GM18873 (cell line): ENCODE results near the gene KCNK15.
"Not testable (repeated sequence)": the region's sequence is repeated elsewhere in the genome, so short reads cannot be mapped to it uniquely, and the experiment has no call there.

Source experiments
- ATAC-seq: cut with Tn5 transposase; IDR thresholded peaks from one replicate; pipeline ENCODE4 v1.9.1; 2021; ENCODE audit warnings: mild to moderate bottlenecking, moderate library complexity, moderate number of reproducible peaks; ENCODE audit not compliant: unreplicated experiment, low FRiP score

Gene KCNK15

DNA sequence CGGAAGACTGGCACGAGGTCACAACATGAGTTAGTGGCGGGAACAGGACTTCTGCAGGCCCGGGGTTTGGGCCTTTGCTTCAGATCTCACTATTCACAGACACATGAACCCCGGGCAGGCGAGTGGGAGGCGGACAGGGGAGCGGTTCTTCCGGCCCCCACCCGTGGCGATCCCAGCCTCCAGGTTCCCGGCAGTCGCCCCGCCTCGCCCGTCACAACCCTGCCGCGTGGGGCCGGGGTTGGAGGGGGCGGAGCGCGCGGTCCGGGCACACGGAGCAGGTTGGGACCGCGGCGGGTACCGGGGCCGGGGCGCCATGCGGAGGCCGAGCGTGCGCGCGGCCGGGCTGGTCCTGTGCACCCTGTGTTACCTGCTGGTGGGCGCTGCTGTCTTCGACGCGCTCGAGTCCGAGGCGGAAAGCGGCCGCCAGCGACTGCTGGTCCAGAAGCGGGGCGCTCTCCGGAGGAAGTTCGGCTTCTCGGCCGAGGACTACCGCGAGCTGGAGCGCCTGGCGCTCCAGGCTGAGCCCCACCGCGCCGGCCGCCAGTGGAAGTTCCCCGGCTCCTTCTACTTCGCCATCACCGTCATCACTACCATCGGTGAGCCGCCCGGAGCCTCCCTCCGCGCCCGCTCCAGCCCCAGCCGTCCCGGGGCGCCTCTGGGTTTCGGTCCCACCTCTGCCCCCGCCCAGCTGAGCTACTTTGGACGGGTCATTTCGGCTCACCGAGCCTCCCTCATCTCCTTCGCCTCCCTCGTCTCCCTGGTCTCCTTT is at the start of gene KCNK15:
Gene KCNK15, plus strand, starts transcription at position 268 of the 769 bp plus-strand sequence. Its CDS starts 46 bp downstream, at position 314.
- no peak for ATAC-seq

GRCh38 chr20:44696315-44696714 is 49.4 kb upstream of the KCNK15 start:
- ATAC-seq, result no peak

GRCh38 chr20:44697041-44697440 is 48.6 kb upstream of the KCNK15 start:
- ATAC-seq, result not testable (repeated sequence)

DNA sequence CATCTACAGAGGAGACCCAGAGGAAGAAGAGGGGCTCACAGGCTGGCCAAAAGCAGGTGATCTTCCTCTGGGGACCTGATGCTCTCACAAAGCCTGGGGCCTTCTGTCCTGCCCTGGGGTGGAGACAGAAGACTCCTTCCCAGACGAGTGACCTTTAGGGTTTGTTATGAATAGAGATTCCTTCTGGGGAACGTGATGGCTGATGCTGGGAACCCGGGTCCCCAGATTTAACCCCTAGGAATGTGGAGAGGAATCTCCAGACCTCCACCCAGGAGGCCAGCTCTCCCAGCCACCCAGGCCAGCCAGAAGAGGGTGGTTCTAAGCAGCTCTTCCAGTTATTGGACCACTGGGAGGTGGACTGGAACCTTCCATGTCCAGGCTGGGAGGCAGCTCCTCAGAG is 47.3 kb upstream of the KCNK15 start:
- ATAC-seq, result no peak

DNA sequence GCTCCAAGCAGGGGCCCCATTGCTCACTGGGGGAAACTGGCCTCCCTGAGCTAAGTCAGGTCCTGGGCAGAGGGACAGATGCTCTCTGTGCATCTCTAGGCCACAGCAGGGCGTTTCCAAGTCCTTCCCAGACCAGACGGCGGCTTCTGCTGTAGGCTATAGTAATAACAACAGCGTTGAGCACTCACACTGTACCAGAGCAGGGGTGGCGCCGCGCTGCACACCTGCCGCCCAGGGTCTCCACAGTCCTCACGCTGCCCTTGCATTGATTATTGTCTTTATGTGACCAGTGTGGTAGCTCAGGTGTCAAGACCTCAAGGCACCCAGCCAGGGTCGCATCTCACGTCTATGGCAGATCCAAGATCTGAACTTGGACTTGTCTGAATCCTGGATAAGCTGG is 45.4 kb upstream of the KCNK15 start:
- no peak for ATAC-seq

- ATAC-seq, result no peak
These were observed 44.4 kb upstream of the KCNK15 start for GRCh38 chr20:44701118-44701857.

DNA sequence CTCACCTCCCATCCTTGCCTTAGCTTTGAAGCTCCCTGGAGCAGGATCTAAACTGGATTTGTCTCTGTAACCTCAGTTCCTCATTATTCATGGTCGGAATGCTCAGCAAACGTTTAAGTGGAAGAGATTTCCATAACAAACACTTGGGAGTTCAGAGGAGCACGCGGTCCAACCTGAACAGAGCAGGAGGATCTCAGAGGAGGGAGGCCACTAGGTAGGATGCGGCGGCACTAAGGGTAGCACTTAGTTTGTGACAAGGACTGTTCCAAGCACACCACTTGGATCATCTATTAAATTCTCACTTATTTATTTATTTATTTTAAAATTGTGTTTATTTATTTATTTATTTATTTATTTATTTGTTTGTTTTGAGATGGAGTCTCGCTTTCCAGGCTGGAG is 43.8 kb upstream of the KCNK15 start:
- no peak for ATAC-seq

- no peak for ATAC-seq
These were observed 42.9 kb upstream of the KCNK15 start for GRCh38 chr20:44702776-44703175.

DNA sequence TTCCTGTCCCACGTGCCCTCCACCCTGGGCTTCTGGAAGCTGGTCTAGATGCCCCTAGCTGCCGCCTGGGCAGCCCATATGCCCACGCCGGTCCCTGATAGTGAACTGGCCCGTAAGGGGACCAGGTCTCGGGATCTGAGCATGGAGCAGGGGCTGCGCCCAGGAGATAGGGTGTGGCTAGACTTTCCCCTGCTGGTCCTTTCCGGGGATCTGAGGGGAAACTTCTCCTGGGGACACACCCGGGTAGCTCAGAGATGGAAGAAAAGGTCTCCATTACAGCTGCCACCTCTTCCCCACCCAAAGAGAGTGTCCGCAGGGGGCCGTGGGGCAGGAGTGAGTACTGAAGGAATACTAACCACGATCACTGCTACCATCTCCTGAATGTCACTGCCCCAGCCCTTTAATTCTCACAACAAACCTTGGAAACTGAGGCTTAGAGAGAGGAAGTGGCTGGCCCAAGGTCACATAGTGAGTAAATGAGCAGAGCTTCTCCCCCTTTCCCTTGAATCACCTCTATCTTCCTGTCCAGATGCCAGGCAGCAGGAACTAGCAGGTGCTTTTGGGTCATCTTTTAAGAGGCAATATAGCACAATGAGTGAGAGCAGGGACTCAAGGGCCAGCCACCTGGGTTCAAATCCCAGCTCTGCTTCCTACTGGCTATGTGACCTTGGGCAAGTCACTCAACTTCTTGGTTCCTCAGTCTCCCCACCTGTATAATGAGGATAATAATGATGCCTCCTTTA is 42.3 kb upstream of the KCNK15 start:
- ATAC-seq, result no peak

DNA sequence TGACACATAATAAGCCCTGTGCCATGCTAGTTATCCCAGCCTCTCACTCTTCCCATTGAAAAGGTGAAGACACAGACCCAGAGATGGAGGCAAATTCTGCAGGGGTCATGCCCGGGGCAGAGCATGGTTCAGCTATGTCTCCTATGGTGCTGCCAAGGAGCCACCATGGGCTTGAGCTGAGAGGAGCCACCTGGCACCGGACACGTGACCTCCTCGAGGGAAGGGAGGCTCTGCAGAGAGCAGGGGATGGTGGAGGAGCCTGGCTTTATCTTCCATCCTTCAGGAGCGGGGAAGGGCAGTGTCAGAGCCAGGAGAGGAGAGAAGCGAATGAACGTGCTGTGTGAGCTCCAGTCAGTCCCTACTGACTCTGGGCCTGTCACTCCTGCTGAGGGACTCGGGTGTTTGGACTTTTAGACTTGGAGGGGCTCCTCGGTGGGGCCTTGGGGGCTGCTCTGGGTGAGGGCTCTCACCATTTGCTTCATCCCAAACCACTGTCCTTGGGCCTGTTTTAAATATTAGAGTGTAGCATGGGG is 41.6 kb upstream of the KCNK15 start:
- no peak for ATAC-seq

DNA sequence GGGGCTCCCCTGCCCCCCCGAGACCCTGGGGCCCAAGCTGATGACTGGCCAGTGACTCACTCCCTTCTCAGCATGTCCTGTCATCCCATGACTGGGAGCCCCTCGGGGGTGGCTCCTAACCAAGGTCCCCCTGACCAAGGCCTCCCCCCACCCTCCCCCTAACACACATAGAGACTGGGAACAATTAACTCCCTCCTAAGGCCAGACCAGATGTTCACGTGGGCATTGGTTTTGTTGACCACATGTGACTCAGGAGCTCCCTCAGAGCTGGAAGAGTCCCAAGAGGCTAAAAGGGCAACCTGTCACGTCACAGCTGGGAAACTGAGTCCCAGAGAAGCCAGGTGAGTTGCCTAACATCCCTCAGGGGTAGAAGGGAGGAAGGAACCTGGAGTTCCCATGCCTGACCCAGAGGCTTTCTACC is 41.1 kb upstream of the KCNK15 start:
- ATAC-seq, result no peak

- ATAC-seq, result no peak
These were observed 40.1 kb upstream of the KCNK15 start for GRCh38 chr20:44705364-44706094.

DNA sequence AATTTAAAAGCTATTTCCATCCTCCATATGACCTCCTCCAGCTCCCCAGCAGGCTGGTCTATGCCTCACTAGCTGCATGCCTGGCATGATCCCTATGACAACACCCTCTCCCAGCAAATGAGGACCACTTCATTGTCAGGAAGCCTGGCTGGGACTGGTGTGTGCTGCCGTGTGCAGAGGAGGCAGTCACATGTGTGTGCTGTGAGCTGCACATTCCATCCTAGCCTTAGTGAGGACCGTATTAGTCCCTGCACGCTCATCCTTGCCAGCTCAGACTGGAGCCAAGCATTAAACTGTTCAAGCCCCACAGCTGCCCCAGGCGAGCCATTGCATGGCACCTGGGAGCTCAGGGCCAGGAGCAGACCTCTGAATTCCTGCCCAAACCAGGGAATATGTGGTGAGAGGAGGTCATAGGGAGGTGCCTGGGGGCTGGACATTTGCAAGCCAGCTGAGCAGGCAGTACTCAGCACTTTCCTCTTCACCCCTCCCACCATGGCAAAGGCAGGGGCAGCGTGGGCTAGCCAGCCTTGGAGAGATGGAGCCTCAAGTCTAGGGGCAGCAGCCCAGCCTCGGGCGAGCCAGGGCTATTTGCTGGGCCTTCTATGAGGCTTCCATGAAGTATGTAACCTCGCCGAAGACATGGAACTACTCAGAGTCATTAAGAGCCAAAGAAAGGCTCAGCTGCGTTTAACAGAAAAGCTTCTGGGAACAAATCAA is 39.2 kb upstream of the KCNK15 start:
- ATAC-seq, result no peak

GRCh38 chr20:44707018-44707579 is 38.6 kb upstream of the KCNK15 start:
- no peak for ATAC-seq

GRCh38 chr20:44709380-44709779 is 36.3 kb upstream of the KCNK15 start:
- ATAC-seq, result no peak

DNA sequence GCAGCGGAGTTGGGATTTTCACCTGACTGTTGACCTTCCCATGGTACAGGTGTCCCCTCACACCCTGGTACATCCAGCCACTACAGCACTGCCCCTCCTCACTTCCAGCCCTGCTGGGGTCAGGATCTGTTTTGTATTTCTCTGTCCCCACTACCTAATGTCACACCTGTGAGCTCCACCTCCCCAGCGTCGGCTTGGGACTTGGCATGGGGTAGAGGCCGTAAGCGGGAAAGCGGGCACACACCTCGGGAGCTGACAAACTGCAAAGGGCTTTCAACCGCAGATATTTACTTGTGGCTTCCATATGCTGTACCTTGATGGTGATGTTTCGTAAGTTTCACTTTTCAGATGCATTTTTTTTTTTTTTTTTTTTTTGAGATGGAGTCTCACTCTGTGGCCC is 35.9 kb upstream of the KCNK15 start:
- no peak for ATAC-seq

DNA sequence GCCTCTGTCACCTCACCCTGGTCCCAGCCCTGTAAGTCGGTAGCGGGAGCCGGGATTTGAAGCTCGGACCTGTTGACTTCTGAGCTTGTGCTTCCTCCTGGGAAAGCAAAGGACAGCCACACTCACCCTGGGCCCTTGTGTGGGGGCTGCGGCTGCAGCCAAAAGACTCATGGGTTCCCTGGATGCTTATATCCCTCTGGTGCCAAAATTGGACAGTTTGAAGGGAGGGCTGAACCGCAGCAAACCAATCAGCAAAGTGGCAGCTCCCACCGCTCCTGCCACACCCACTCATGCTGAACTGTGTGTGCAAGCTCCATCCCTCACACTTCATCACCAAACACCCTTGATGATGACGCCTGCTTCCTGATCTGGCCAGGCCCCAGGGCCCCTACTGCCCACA is 34.4 kb upstream of the KCNK15 start:
- ATAC-seq, result no peak

GRCh38 chr20:44714102-44714700 is 31.5 kb upstream of the KCNK15 start:
- no peak for ATAC-seq
